Measurements from ENCODE around the gene FAM78B. TPM values are rescaled to one million over a fixed set of nuclear protein-coding genes. Genes with fewer than 3 reads are reported as not detected.

The FAM78B gene
- total and polyA plus RNA-seq, 2 donors, result 0.28 to 0.48 TPM

DNA sequence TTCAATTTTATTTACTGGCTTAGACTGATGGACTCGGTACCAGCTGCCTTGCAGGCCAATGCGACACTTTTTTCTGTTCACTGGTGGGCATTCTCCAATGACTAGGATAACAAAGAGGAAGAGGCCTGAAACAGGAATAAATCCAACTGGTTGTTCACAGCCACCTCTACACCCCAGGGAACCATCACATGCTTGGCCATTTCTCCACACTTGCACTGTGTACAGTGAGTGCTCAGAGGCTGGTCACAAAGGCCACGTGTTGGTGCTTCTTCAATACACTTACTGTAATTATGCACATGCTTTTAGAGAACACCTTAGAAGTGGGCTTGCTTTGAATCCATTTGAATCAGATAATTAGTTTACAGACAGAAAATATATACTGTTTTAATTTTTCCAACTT, 113.4 kb downstream of the FAM78B start:
- DNase-seq (ENCODE audit: low read depth in 6 of 9, low spot score in 9 of 9), result no peak
- 92% methylated on average over 3 of the region's 3 CpGs for WGBS
- H3K4me3 ChIP-seq (ENCODE audit: low read length in 2 of 2), result no peak overlapping the region
- no peaks in the 10 kb centered on the region for H3K36me3 ChIP-seq (ENCODE audit: control insufficient read depth in 2 of 2, insufficient read depth in 2 of 2, low read length in 1 of 2)
- no peaks in the 10 kb centered on the region for H3K4me1 ChIP-seq (ENCODE audit: control insufficient read depth in 2 of 2, insufficient read depth in 2 of 2, low read length in 2 of 2)
- no peaks in the 10 kb centered on the region for H3K9me3 ChIP-seq (ENCODE audit: control insufficient read depth in 2 of 2, insufficient read depth in 1 of 2, low read length in 1 of 2)
- H3K27ac ChIP-seq (ENCODE audit: low read depth in 1 of 2, low read length in 1 of 2), result no peak overlapping the region
- H3K27me3 ChIP-seq (ENCODE audit: control insufficient read depth in 2 of 2, insufficient read depth in 1 of 2, low read length in 1 of 2), result no peaks in the 10 kb centered on the region

DNA sequence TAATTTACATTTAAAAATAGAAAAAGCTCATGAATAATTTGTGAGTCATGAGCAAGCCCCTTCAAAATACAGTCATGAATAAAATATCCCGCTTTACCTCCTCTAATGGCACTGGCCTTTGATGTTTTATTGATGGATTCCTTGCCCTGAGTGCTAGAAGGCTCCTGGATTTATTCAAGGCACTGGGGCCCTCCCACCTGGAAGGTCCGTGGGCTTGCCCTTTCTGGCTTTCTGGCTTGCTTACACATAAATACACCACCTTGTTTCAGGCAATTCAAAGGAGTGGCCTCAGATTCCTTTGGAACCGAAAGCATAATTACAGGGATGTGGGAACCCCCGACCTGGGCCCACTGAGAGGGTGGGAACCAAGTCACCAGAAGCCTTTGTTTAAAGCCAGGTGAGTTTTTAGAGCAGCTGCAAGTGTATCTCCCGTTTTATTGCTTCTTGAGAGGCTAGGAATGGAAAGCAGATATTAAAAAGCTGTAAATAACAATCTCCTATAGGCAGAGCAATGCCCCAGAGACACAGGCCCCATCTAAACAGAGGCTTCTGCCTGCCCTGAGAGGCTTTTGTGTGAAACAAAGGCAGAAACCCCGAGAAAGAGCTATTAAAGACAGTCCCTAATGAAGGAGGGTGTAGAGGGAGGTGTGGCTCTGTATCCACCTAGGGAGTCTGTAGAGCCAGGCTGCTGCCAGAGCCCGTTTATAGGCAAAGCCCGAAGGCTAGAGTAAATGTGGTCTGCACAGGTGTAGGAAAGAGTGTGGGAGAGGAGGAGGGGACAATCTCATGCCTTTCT, 126.4 kb downstream of the FAM78B start:
- DNase-seq (ENCODE audit: low read depth in 6 of 9, low spot score in 9 of 9), result no peak
- Histone ChIP-seq H3K36me3 (ENCODE audit: control insufficient read depth in 2 of 2, insufficient read depth in 2 of 2, low read length in 1 of 2) (no peaks in the 10 kb centered on the region), H3K27me3 (ENCODE audit: control insufficient read depth in 2 of 2, insufficient read depth in 1 of 2, low read length in 1 of 2) (no peaks in the 10 kb centered on the region), H3K4me1 (ENCODE audit: control insufficient read depth in 2 of 2, insufficient read depth in 2 of 2, low read length in 2 of 2) (no peaks in the 10 kb centered on the region), H3K27ac (ENCODE audit: low read depth in 1 of 2, low read length in 1 of 2) (no peak overlapping the region), H3K9me3 (ENCODE audit: control insufficient read depth in 2 of 2, insufficient read depth in 1 of 2, low read length in 1 of 2) (no peaks in the 10 kb centered on the region), H3K4me3 (ENCODE audit: low read length in 2 of 2) (no peak overlapping the region)
- 58% methylated on average over 8 of the region's 8 CpGs for WGBS

GRCh38 chr1:166039436-166040201, 127.2 kb downstream of the FAM78B start:
- no peaks in the 10 kb centered on the region for H3K9me3 ChIP-seq (ENCODE audit: control insufficient read depth in 2 of 2, insufficient read depth in 1 of 2, low read length in 1 of 2)
- no peak for DNase-seq (ENCODE audit: low read depth in 6 of 9, low spot score in 9 of 9)
- no peak overlapping the region for H3K4me3 ChIP-seq (ENCODE audit: low read length in 2 of 2)
- H3K27me3 ChIP-seq (ENCODE audit: control insufficient read depth in 2 of 2, insufficient read depth in 1 of 2, low read length in 1 of 2), result no peaks in the 10 kb centered on the region
- no peak overlapping the region for H3K27ac ChIP-seq (ENCODE audit: low read depth in 1 of 2, low read length in 1 of 2)
- 93% methylated on average over 9 of the region's 9 CpGs for WGBS
- H3K36me3 ChIP-seq (ENCODE audit: control insufficient read depth in 2 of 2, insufficient read depth in 2 of 2, low read length in 1 of 2), result no peaks in the 10 kb centered on the region
- no peaks in the 10 kb centered on the region for H3K4me1 ChIP-seq (ENCODE audit: control insufficient read depth in 2 of 2, insufficient read depth in 2 of 2, low read length in 2 of 2)

GRCh38 chr1:166036092-166036491, 130.7 kb downstream of the FAM78B start:
- no peaks in the 10 kb centered on the region for H3K27me3 ChIP-seq (ENCODE audit: control insufficient read depth in 2 of 2, insufficient read depth in 1 of 2, low read length in 1 of 2)
- H3K27ac ChIP-seq (ENCODE audit: low read depth in 1 of 2, low read length in 1 of 2), result no peak overlapping the region
- H3K4me1 ChIP-seq (ENCODE audit: control insufficient read depth in 2 of 2, insufficient read depth in 2 of 2, low read length in 2 of 2), result no peaks in the 10 kb centered on the region
- no peaks in the 10 kb centered on the region for H3K36me3 ChIP-seq (ENCODE audit: control insufficient read depth in 2 of 2, insufficient read depth in 2 of 2, low read length in 1 of 2)
- no peak for DNase-seq (ENCODE audit: low read depth in 6 of 9, low spot score in 9 of 9)
- no peak overlapping the region for H3K4me3 ChIP-seq (ENCODE audit: low read length in 2 of 2)
- WGBS, result 85% methylated on average over 5 of the region's 5 CpGs
- no peaks in the 10 kb centered on the region for H3K9me3 ChIP-seq (ENCODE audit: control insufficient read depth in 2 of 2, insufficient read depth in 1 of 2, low read length in 1 of 2)

- Histone ChIP-seq H3K4me3 (ENCODE audit: low read length in 2 of 2) (no peak overlapping the region), H3K4me1 (ENCODE audit: control insufficient read depth in 2 of 2, insufficient read depth in 2 of 2, low read length in 2 of 2) (no peaks in the 10 kb centered on the region), H3K27ac (ENCODE audit: low read depth in 1 of 2, low read length in 1 of 2) (no peak overlapping the region), H3K36me3 (ENCODE audit: control insufficient read depth in 2 of 2, insufficient read depth in 2 of 2, low read length in 1 of 2) (no peaks in the 10 kb centered on the region), H3K27me3 (ENCODE audit: control insufficient read depth in 2 of 2, insufficient read depth in 1 of 2, low read length in 1 of 2) (peaks cover 0 to 3% of the 10 kb centered on the region in 2 donors), H3K9me3 (ENCODE audit: control insufficient read depth in 2 of 2, insufficient read depth in 1 of 2, low read length in 1 of 2) (no peaks in the 10 kb centered on the region)
- no peak for DNase-seq (ENCODE audit: low read depth in 6 of 9, low spot score in 9 of 9)
- 88% methylated on average over 11 of the region's 11 CpGs for WGBS
These were observed 134.0 kb downstream of the FAM78B start for GRCh38 chr1:166032572-166033371.

- no peak overlapping the region for H3K27ac ChIP-seq (ENCODE audit: low read depth in 1 of 2, low read length in 1 of 2)
- H3K4me3 ChIP-seq (ENCODE audit: low read length in 2 of 2), result no peak overlapping the region
- no peaks in the 10 kb centered on the region for H3K9me3 ChIP-seq (ENCODE audit: control insufficient read depth in 2 of 2, insufficient read depth in 1 of 2, low read length in 1 of 2)
- H3K4me1 ChIP-seq (ENCODE audit: control insufficient read depth in 2 of 2, insufficient read depth in 2 of 2, low read length in 2 of 2), result no peaks in the 10 kb centered on the region
- DNase-seq (ENCODE audit: low read depth in 6 of 9, low spot score in 9 of 9), result no peak
- H3K27me3 ChIP-seq (ENCODE audit: control insufficient read depth in 2 of 2, insufficient read depth in 1 of 2, low read length in 1 of 2), result peaks cover 0 to 3% of the 10 kb centered on the region in 2 donors
- WGBS, result 97% methylated on average over 1 of the region's 1 CpG
- no peaks in the 10 kb centered on the region for H3K36me3 ChIP-seq (ENCODE audit: control insufficient read depth in 2 of 2, insufficient read depth in 2 of 2, low read length in 1 of 2)
These were observed 134.7 kb downstream of the FAM78B start for GRCh38 chr1:166031932-166032571.

DNA sequence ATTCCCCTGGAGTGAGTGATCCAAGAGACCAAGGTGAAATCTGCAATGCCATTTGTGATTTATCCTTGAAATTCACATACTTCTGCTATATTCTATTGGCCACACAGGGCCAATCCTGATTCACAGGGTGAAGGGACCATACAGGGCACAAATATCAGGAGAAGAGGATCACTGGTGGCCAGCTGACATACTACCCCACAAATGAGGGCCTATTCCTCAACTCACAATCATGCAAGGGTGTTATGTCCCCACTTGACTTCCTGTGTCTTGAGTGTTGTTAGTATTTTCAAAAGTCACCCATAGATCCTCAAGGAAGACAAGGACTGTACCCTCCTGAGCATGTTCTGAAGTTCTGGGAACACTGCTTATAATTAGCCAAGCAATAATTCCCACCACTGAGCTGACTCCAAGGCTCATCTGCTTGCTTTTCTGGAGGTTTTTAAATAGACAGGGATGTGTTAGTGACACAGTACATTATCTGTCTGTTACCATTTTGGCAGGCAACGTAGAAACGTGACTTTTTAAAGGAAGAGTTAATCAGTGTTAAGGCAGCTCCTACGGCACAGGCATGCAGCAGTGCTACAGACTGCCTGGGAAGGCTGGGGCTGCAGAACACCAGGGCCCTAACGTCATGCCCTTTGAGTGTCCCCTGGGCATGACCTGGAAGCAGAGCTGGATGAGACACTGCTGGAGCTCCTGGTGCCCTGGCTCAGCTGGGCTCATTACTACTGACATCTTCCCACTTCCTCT, 137.4 kb downstream of the FAM78B start:
- no peaks in the 10 kb centered on the region for H3K9me3 ChIP-seq (ENCODE audit: control insufficient read depth in 2 of 2, insufficient read depth in 1 of 2, low read length in 1 of 2)
- H3K27me3 ChIP-seq (ENCODE audit: control insufficient read depth in 2 of 2, insufficient read depth in 1 of 2, low read length in 1 of 2), result peaks cover 0 to 3% of the 10 kb centered on the region in 2 donors
- no peak overlapping the region for H3K4me3 ChIP-seq (ENCODE audit: low read length in 2 of 2)
- H3K4me1 ChIP-seq (ENCODE audit: control insufficient read depth in 2 of 2, insufficient read depth in 2 of 2, low read length in 2 of 2), result no peaks in the 10 kb centered on the region
- WGBS, result 91% methylated on average over 4 of the region's 4 CpGs
- no peak for DNase-seq (ENCODE audit: low read depth in 6 of 9, low spot score in 9 of 9)
- H3K36me3 ChIP-seq (ENCODE audit: control insufficient read depth in 2 of 2, insufficient read depth in 2 of 2, low read length in 1 of 2), result no peaks in the 10 kb centered on the region
- no peak overlapping the region for H3K27ac ChIP-seq (ENCODE audit: low read depth in 1 of 2, low read length in 1 of 2)

DNA sequence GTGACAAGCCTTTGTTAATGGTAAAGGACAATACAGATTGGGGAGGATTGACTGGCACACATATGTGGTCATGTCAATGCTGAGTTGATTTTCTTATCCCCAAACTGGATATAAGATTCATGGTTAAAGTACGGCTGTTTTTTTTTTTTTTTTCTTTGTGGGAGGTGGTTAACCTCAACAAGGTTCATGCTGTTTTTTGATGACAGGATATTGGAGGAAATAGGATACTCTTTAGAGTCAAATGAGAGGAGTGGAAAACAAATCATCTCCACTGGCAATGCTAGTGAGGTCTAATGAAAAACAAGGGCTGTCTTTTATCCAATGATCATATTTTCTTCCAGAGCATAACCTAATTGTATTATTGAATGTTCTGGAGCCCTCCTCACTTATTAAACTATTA, 140.2 kb downstream of the FAM78B start:
- DNase-seq (ENCODE audit: low read depth in 6 of 9, low spot score in 9 of 9), result no peak
- Histone ChIP-seq H3K27ac (ENCODE audit: low read depth in 1 of 2, low read length in 1 of 2) (no peak overlapping the region), H3K9me3 (ENCODE audit: control insufficient read depth in 2 of 2, insufficient read depth in 1 of 2, low read length in 1 of 2) (no peaks in the 10 kb centered on the region), H3K36me3 (ENCODE audit: control insufficient read depth in 2 of 2, insufficient read depth in 2 of 2, low read length in 1 of 2) (no peaks in the 10 kb centered on the region), H3K27me3 (ENCODE audit: control insufficient read depth in 2 of 2, insufficient read depth in 1 of 2, low read length in 1 of 2) (peaks cover 0 to 3% of the 10 kb centered on the region in 2 donors), H3K4me3 (ENCODE audit: low read length in 2 of 2) (no peak overlapping the region), H3K4me1 (ENCODE audit: control insufficient read depth in 2 of 2, insufficient read depth in 2 of 2, low read length in 2 of 2) (no peaks in the 10 kb centered on the region)
- WGBS, result 20% methylated on average over 1 of the region's 1 CpG

Measured in thymus (tissue), 11 donors.